Caco-2 (cell line): ENCODE measurements around the gene USP43. TPM values are rescaled to one million over a fixed set of nuclear protein-coding genes. Genes with fewer than 3 reads are reported as not detected.

ENCODE experiments used
- BruUV-seq: library from RNA; stranded (reverse); fragments of 400-500 nt; replicated peaks from 2 replicates; lab custom pipeline; 2021; lab: Mats Ljungman, UMichigan
- CTCF ChIA-PET: fragments of 300-600 bp; sonication (Branson Sonifier 250); formaldehyde crosslinking; loops from one replicate; lab custom pipeline; 2022; ENCODE audit warnings: antibody characterized with exemption; lab: Charles Lee
- POLR2A ChIA-PET: fragments of 300-600 bp; sonication (Branson Sonifier 250); formaldehyde crosslinking; loops from one replicate; lab custom pipeline; 2022; ENCODE audit warnings: antibody characterized with exemption; lab: Charles Lee
- DNase-seq, 2 experiments: peaks; one replicate each; pipeline versions ENCODE4 v3.0.0 to v3.0.0-alpha.2; 2020 to 2022
- H3K27me3 ChIP-seq: replicated peaks from 2 replicates; pipeline ENCODE4 v1.6.0; 2011; ENCODE audit warnings: low read length; ENCODE audit not compliant: control insufficient read depth, insufficient read depth
- H3K36me3 ChIP-seq: 2 replicates; pipeline ENCODE4 v1.5.1; 2011; ENCODE audit warnings: low read length; ENCODE audit not compliant: control insufficient read depth, insufficient read depth
- H3K4me1 ChIP-seq: fragments of 250-450 bp; sonication (Bioruptor Pico); 2 replicates; pipeline ENCODE4 v1.5.1; 2020; ENCODE audit warnings: mild to moderate bottlenecking
- H3K4me3 ChIP-seq: 2 replicates; pipeline ENCODE4 v1.5.1; 2011; ENCODE audit warnings: low read depth, mild to moderate bottlenecking, control low read depth, low read length
- H3K9me3 ChIP-seq: fragments of 250-450 bp; sonication (Bioruptor Pico); 2 replicates; pipeline ENCODE4 v1.5.1; 2020; ENCODE audit warnings: mild to moderate bottlenecking, moderate library complexity
- H3K27ac Mint-ChIP-seq: one replicate; pipeline ENCODE4 v1.8.0; 2022; ENCODE audit warnings: mixed read lengths; ENCODE audit not compliant: unreplicated experiment
- H3K27me3 Mint-ChIP-seq: one replicate; pipeline ENCODE4 v1.8.0; 2022; ENCODE audit warnings: mixed read lengths; ENCODE audit not compliant: insufficient read depth, unreplicated experiment
- H3K36me3 Mint-ChIP-seq: one replicate; pipeline ENCODE4 v1.8.0; 2022; ENCODE audit warnings: mild to moderate bottlenecking, mixed read lengths; ENCODE audit not compliant: insufficient read depth, unreplicated experiment
- H3K4me1 Mint-ChIP-seq: one replicate; pipeline ENCODE4 v1.8.0; 2022; ENCODE audit warnings: low read depth, mixed read lengths; ENCODE audit not compliant: unreplicated experiment
- H3K4me3 Mint-ChIP-seq: one replicate; pipeline ENCODE4 v1.8.0; 2022; ENCODE audit warnings: mild to moderate bottlenecking, moderate library complexity, mixed read lengths; ENCODE audit not compliant: unreplicated experiment
- H3K9me3 Mint-ChIP-seq: one replicate; pipeline ENCODE4 v1.8.0; 2022; ENCODE audit warnings: mixed read lengths; ENCODE audit not compliant: unreplicated experiment
- intact Hi-C: fragments of 100-400 bp; cut with micrococcal nuclease; formaldehyde crosslinking; loops from one replicate; pipeline ENCODE4 v1.10.0; 2022; ENCODE audit not compliant: unreplicated experiment
- total RNA-seq: library from RNA; stranded (reverse); gene quantifications from 2 replicates; pipeline ENCODE4 v1.2.3, GENCODE V29; 2022
- TF ChIP-seq, protein P1 (sequence below), 2 experiments: fragments of 200-600 bp in 1 of 2; IDR thresholded peaks; 1 replicate in 1 of 2; 2 replicates in 1 of 2; pipeline versions ENCODE4 v1.5.1 to v1.8.0; 2011 to 2022; ENCODE audit warnings: antibody characterized with exemption in 1 of 2, control low read depth in 1 of 2, inconsistent platforms in 1 of 2, low read depth in 1 of 2, low read length in 1 of 2, mild to moderate bottlenecking in 1 of 2, moderate library complexity in 1 of 2; ENCODE audit not compliant: insufficient read depth in 1 of 2, severe bottlenecking in 1 of 2, unreplicated experiment in 1 of 2

Gene USP43
- total RNA-seq, 1 experiment from 2014 or later, result 6.0 TPM

GRCh38 chr17:9677411-9677810 lies 32.1 kb downstream of the USP43 start:
- no peak overlapping the region for H3K4me3 Mint-ChIP-seq
- no peaks in the 10 kb centered on the region for H3K27me3 Mint-ChIP-seq
- H3K4me1 Mint-ChIP-seq, result no peaks in the 10 kb centered on the region
- no peak overlapping the region for H3K27ac Mint-ChIP-seq
- H3K36me3 Mint-ChIP-seq, result peaks cover 46% of the 10 kb centered on the region
- Histone ChIP-seq H3K4me3 (no peak overlapping the region), H3K36me3 (no peaks in the 10 kb centered on the region), H3K27me3 (no peaks in the 10 kb centered on the region), H3K4me1 (no peaks in the 10 kb centered on the region), H3K9me3 (no peaks in the 10 kb centered on the region)
- ChIA-PET CTCF (interaction anchor here (0.6 kb wide), 1 partner anchor 97 kb away, joined by 3 read pairs; no protein-coding TSS in a partner anchor), POLR2A (no interaction called here)
- TF ChIP-seq, protein P1, sequence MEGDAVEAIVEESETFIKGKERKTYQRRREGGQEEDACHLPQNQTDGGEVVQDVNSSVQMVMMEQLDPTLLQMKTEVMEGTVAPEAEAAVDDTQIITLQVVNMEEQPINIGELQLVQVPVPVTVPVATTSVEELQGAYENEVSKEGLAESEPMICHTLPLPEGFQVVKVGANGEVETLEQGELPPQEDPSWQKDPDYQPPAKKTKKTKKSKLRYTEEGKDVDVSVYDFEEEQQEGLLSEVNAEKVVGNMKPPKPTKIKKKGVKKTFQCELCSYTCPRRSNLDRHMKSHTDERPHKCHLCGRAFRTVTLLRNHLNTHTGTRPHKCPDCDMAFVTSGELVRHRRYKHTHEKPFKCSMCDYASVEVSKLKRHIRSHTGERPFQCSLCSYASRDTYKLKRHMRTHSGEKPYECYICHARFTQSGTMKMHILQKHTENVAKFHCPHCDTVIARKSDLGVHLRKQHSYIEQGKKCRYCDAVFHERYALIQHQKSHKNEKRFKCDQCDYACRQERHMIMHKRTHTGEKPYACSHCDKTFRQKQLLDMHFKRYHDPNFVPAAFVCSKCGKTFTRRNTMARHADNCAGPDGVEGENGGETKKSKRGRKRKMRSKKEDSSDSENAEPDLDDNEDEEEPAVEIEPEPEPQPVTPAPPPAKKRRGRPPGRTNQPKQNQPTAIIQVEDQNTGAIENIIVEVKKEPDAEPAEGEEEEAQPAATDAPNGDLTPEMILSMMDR (IDR thresholded peaks at IDR 0.05; ENCODE audit: insufficient read depth in 1 of 2, low read depth in 1 of 2, low read length in 1 of 2, severe bottlenecking in 1 of 2, unreplicated experiment in 1 of 2), result no peak
- H3K9me3 Mint-ChIP-seq, result peaks cover 10% of the 10 kb centered on the region
- no peak for DNase-seq
- no TSS peak for BruUV-seq
- intact Hi-C loops, result loop anchor here (2.0 kb wide), 2 partner anchors 31 to 101 kb away; partner anchors contain the start of gene CFAP52

DNA sequence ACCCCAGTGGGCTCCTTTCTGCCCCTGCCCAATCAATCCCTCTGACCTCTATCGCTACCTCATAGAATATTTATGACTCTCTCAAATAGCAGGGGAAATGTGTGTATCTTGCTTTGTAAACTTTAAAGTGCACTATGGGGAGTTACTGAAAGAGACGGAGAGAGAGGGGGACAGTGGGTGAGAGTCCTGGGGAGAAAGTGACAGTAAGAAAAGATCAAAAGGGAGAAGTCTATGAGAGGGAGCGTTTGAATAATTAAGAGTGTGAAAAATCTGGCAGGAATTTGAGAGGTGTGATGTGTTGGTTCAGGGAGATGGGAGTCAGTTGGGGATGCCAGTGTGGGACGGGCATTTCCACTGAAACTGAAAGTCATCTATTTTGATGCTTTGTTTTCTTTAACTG lies 32.6 kb downstream of the USP43 start:
- POLR2A ChIA-PET, result no interaction called here
- CTCF ChIA-PET, result interaction anchor here (0.6 kb wide), 1 partner anchor 98 kb away, joined by 3 read pairs; no protein-coding TSS in a partner anchor
- H3K4me3 Mint-ChIP-seq, result no peak overlapping the region
- TF ChIP-seq, protein P1 (IDR thresholded peaks at IDR 0.05; ENCODE audit: insufficient read depth in 1 of 2, low read depth in 1 of 2, low read length in 1 of 2, severe bottlenecking in 1 of 2, unreplicated experiment in 1 of 2), result no peak
- peaks cover 10% of the 10 kb centered on the region for H3K9me3 Mint-ChIP-seq
- H3K4me1 ChIP-seq, result no peaks in the 10 kb centered on the region
- intact Hi-C loops, result loop anchor here (2.0 kb wide), 2 partner anchors 31 to 101 kb away; partner anchors contain the start of gene CFAP52
- H3K4me1 Mint-ChIP-seq, result no peaks in the 10 kb centered on the region
- no peaks in the 10 kb centered on the region for H3K27me3 Mint-ChIP-seq
- H3K36me3 ChIP-seq, result no peaks in the 10 kb centered on the region
- no peaks in the 10 kb centered on the region for H3K27me3 ChIP-seq
- DNase-seq, result no peak
- no TSS peak for BruUV-seq
- no peaks in the 10 kb centered on the region for H3K9me3 ChIP-seq
- no peak overlapping the region for H3K4me3 ChIP-seq
- peaks cover 43% of the 10 kb centered on the region for H3K36me3 Mint-ChIP-seq
- no peak overlapping the region for H3K27ac Mint-ChIP-seq

GRCh38 chr17:9684955-9685621 lies 39.8 kb downstream of the USP43 start:
- H3K9me3 Mint-ChIP-seq, result peaks cover 6% of the 10 kb centered on the region
- intact Hi-C loops, result no loop called here
- Histone ChIP-seq H3K36me3 (no peaks in the 10 kb centered on the region), H3K27me3 (no peaks in the 10 kb centered on the region), H3K9me3 (no peaks in the 10 kb centered on the region), H3K4me3 (no peak overlapping the region), H3K4me1 (no peaks in the 10 kb centered on the region)
- ChIA-PET CTCF (no interaction called here), POLR2A (no interaction called here)
- H3K27me3 Mint-ChIP-seq, result no peaks in the 10 kb centered on the region
- DNase-seq, result no peak
- TF ChIP-seq, protein P1 (IDR thresholded peaks at IDR 0.05; ENCODE audit: insufficient read depth in 1 of 2, low read depth in 1 of 2, low read length in 1 of 2, severe bottlenecking in 1 of 2, unreplicated experiment in 1 of 2), result no peak
- no TSS peak for BruUV-seq
- H3K27ac Mint-ChIP-seq, result no peak overlapping the region
- H3K4me1 Mint-ChIP-seq, result no peaks in the 10 kb centered on the region
- H3K4me3 Mint-ChIP-seq, result no peak overlapping the region
- H3K36me3 Mint-ChIP-seq, result peaks cover 43% of the 10 kb centered on the region
